ENCODE data around the gene RIMKLB.
"Not testable (repeated sequence)": the region's sequence is repeated elsewhere in the genome, so short reads cannot be mapped to it uniquely, and the experiment has no call there.

The RIMKLB gene

GRCh38 chr12:8692573-8692972 is 5.2 kb upstream of the RIMKLB start:
- DNase-seq (ENCODE audit: low read depth): no peak

GRCh38 chr12:8695116-8695515 is 2.7 kb upstream of the RIMKLB start:
- no peak for DNase-seq (ENCODE audit: low read depth)

- no peak for DNase-seq (ENCODE audit: low read depth)
Measured at GRCh38 chr12:8696442-8697090, 1.2 kb upstream of the RIMKLB start.

GRCh38 chr12:8697120-8697475 is 693 bp upstream of the RIMKLB start:
- DNase-seq (ENCODE audit: low read depth): no peak

GRCh38 chr12:8698132-8698851 is 501 bp downstream of the RIMKLB start:
- peak; percentile 9 for DNase-seq (ENCODE audit: low read depth)

GRCh38 chr12:8698879-8699278 is 1.1 kb downstream of the RIMKLB start:
- no peak for DNase-seq (ENCODE audit: low read depth)

- no peak for DNase-seq (ENCODE audit: low read depth)
Measured at GRCh38 chr12:8699714-8700113, 1.9 kb downstream of the RIMKLB start.

GRCh38 chr12:8701046-8701660 is 3.4 kb downstream of the RIMKLB start:
- no peak for DNase-seq (ENCODE audit: low read depth)

GRCh38 chr12:8702159-8702558 is 4.4 kb downstream of the RIMKLB start:
- no peak for DNase-seq (ENCODE audit: low read depth)

- DNase-seq (ENCODE audit: low read depth): no peak
Measured at GRCh38 chr12:8709124-8709830, 11.5 kb downstream of the RIMKLB start.

GRCh38 chr12:8712572-8712971 is 14.8 kb downstream of the RIMKLB start:
- no peak for DNase-seq (ENCODE audit: low read depth)

GRCh38 chr12:8722286-8722800 is 24.6 kb downstream of the RIMKLB start:
- DNase-seq (ENCODE audit: low read depth): no peak

- no peak for DNase-seq (ENCODE audit: low read depth)
Measured at GRCh38 chr12:8734873-8735381, 37.1 kb downstream of the RIMKLB start.

- no peak for DNase-seq (ENCODE audit: low read depth)
Measured at GRCh38 chr12:8742501-8742900, 44.7 kb downstream of the RIMKLB start.

GRCh38 chr12:8743121-8743520 is 45.3 kb downstream of the RIMKLB start:
- not testable (repeated sequence) for DNase-seq (ENCODE audit: low read depth)

GRCh38 chr12:8745631-8746030 is 47.8 kb downstream of the RIMKLB start:
- DNase-seq (ENCODE audit: low read depth): not testable (repeated sequence)

- DNase-seq (ENCODE audit: low read depth): no peak
Measured at GRCh38 chr12:8746046-8746445, 48.3 kb downstream of the RIMKLB start.

- not testable (repeated sequence) for DNase-seq (ENCODE audit: low read depth)
Measured at GRCh38 chr12:8760076-8760475, 62.3 kb downstream of the RIMKLB start.

GRCh38 chr12:8762701-8763100 is 64.9 kb downstream of the RIMKLB start:
- DNase-seq (ENCODE audit: low read depth): not testable (repeated sequence)

- DNase-seq (ENCODE audit: low read depth): not testable (repeated sequence)
Measured at GRCh38 chr12:8766121-8766520, 68.3 kb downstream of the RIMKLB start.

GRCh38 chr12:8770499-8770898 is 72.7 kb downstream of the RIMKLB start:
- no peak for DNase-seq (ENCODE audit: low read depth)

GRCh38 chr12:8771072-8771471 is 73.3 kb downstream of the RIMKLB start:
- no peak for DNase-seq (ENCODE audit: low read depth)

Measured in activated gamma-delta T cell treated with anti-CD3 and anti-CD28 coated beads, Interleukin-2, amount 50 U/mL, for 16 hours (primary cell).